Esophagus muscularis mucosa (tissue), 4 donors: ENCODE results near the gene UGT1A10. TPM values are rescaled to one million over a fixed set of nuclear protein-coding genes. Genes with fewer than 3 reads are reported as not detected.

Experiments
- DNase-seq: peaks from one replicate; pipeline ENCODE4 v3.0.0-alpha.2; 2017; ENCODE audit errors: extremely low spot score
- H3K27ac ChIP-seq, 4 donors: fragments of 200-600 bp; sonication (generic); replicated peaks in 1 of 4; 1 replicate in 3 of 4; 2 replicates in 1 of 4; pipeline ENCODE4 v1.5.1; 2016 to 2019; ENCODE audit warnings: mild to moderate bottlenecking in 1 of 4
- H3K27me3 ChIP-seq, 4 donors: fragments of 200-600 bp; sonication (generic); one replicate each; pipeline versions ENCODE4 v1.5.1 to v1.6.0; 2016 to 2019
- H3K36me3 ChIP-seq, 4 donors: fragments of 200-600 bp; sonication (generic); one replicate each; pipeline ENCODE4 v1.5.1; 2016 to 2019
- H3K4me1 ChIP-seq, 4 donors: fragments of 200-600 bp; sonication (generic); one replicate each; pipeline ENCODE4 v1.5.1; 2016 to 2019
- H3K4me3 ChIP-seq, 4 donors: fragments of 200-600 bp; sonication (generic); 1 replicate in 2 of 4; 2 replicates in 2 of 4; pipeline ENCODE4 v1.5.1; 2016 to 2019; ENCODE audit warnings: mild to moderate bottlenecking in 4 of 4, moderate library complexity in 1 of 4
- H3K9me3 ChIP-seq, 4 donors: fragments of 200-600 bp; sonication (generic); 1 replicate in 3 of 4; 2 replicates in 1 of 4; pipeline ENCODE4 v1.5.1; 2016 to 2019
- CTCF ChIP-seq, 3 experiments: fragments of 200-600 bp in 2 of 3; fragments of 450-650 bp in 1 of 3; sonication (generic) in 2 of 3; IDR thresholded peaks; one replicate each; pipeline ENCODE4 v1.5.1; 2017 to 2019; ENCODE audit warnings: antibody characterized with exemption in 3 of 3, mild to moderate bottlenecking in 2 of 3, moderate library complexity in 1 of 3
- EP300 ChIP-seq: sonication (generic); formaldehyde crosslinking; IDR thresholded peaks from one replicate; pipeline ENCODE4 v1.6.1; 2017; ENCODE audit warnings: antibody characterized with exemption
- POLR2A ChIP-seq: fragments of 450-650 bp; IDR thresholded peaks from one replicate; pipeline ENCODE4 v1.6.1; 2017; ENCODE audit warnings: antibody characterized with exemption, moderate library complexity, mild to moderate bottlenecking, low read depth
- POLR2AphosphoS5 ChIP-seq, 2 donors: sonication (generic); formaldehyde crosslinking; IDR thresholded peaks; one replicate each; pipeline ENCODE4 v1.6.1; 2017; ENCODE audit warnings: antibody characterized with exemption in 2 of 2
- WGBS: methylation state at CpG from one replicate; pipeline ENCODE4 v1.1.5; 2018; 5-methylcytosine and 5-hydroxymethylcytosine counted together
- intact Hi-C: fragments of 100-400 bp; cut with DNase I; formaldehyde crosslinking; loops from one replicate; pipeline ENCODE4 v1.15.1; 2023
- total RNA-seq, 4 donors: library from RNA; depleted of rRNA; stranded (reverse); fragments of >200 nt; gene quantifications; one replicate each; pipeline versions ENCODE4 v1.1.0 to v1.2.1, GENCODE V29; 2016

Gene UGT1A10
- total RNA-seq, 4 donors from 2014 or later = not detected

DNA sequence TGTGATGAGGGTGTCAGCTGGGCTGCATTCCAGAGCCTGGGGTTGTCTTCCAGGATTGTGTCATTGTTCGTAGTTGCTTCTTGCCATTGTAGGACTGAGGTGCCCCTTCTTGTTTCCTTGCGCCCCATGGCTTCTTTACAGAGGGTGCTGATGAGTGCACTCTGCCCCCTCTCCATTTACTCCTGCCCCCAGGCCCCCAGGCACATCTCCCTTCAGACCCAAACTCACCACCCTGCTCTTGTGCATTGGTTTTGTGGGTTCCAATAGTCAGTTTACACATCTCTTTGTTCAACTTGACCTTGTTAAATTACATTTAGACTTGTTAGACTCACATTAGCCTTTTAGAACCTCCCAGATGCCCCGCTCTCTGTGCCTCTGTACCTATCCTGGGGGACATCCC lies 184.9 kb downstream of the UGT1A10 start:
- Histone ChIP-seq H3K27ac (no peak overlapping the region), H3K9me3 (no peaks in the 10 kb centered on the region), H3K27me3 (peaks cover 0 to 5% (median 0%) of the 10 kb centered on the region in 4 donors), H3K4me1 (no peaks in the 10 kb centered on the region), H3K4me3 (no peak overlapping the region), H3K36me3 (no peaks in the 10 kb centered on the region)
- TF ChIP-seq POLR2AphosphoS5 (IDR thresholded peaks at IDR 0.05) = no peak
- no peak for TF ChIP-seq POLR2A
- no peak for TF ChIP-seq CTCF (IDR thresholded peaks at IDR 0.05)
- no peak for TF ChIP-seq EP300
- intact Hi-C loops = no loop called here
- DNase-seq = no peak
- WGBS = 92% methylated on average over 3 of the region's 3 CpGs

DNA sequence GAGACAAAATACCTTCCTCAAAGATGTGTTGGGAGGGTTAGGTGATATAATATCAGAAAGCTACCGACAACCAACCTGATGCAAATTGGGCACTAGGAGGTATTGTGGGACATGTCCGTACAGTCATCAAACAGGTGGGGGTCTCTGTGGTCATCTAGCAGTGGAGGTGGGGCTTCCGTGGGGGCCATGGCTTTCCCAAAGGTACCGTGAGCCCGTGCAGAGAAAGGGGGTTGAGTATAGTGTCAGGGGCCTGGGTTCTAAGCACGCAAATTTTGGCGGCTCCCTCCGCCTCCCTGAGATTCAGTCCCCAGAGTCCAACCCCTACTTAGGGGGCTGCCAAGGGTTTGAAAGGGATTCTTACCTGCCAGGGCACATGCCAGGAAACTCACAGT lies 185.5 kb downstream of the UGT1A10 start:
- H3K9me3 ChIP-seq = no peaks in the 10 kb centered on the region
- DNase-seq = no peak
- no CpG with 5 or more reads among the region's 8 CpGs for WGBS
- no peaks in the 10 kb centered on the region for H3K36me3 ChIP-seq
- no peaks in the 10 kb centered on the region for H3K4me1 ChIP-seq
- intact Hi-C loops = no loop called here
- peaks cover 0 to 5% (median 0%) of the 10 kb centered on the region in 4 donors for H3K27me3 ChIP-seq
- H3K27ac ChIP-seq = no peak overlapping the region
- TF ChIP-seq CTCF (IDR thresholded peaks at IDR 0.05) (no peak), EP300 (no peak), POLR2A (no peak), POLR2AphosphoS5 (IDR thresholded peaks at IDR 0.05) (no peak)
- H3K4me3 ChIP-seq = no peak overlapping the region

- Histone ChIP-seq H3K4me1 (no peaks in the 10 kb centered on the region), H3K4me3 (no peak overlapping the region), H3K27ac (no peak overlapping the region), H3K36me3 (no peaks in the 10 kb centered on the region), H3K9me3 (no peaks in the 10 kb centered on the region), H3K27me3 (peaks cover 0 to 5% (median 0%) of the 10 kb centered on the region in 4 donors)
- no peak for TF ChIP-seq POLR2A
- no peak for TF ChIP-seq POLR2AphosphoS5 (IDR thresholded peaks at IDR 0.05)
- 85% methylated on average over 14 of the region's 21 CpGs for WGBS
- no peak for DNase-seq
- intact Hi-C loops = no loop called here
Measured at GRCh38 chr2:233822101-233822771, 186.0 kb downstream of the UGT1A10 start.

Other genes with a start within 250 kb of the UGT1A10 start
- gene USP40, start 69.7 kb upstream of the UGT1A10 start, total RNA-seq = 10 to 100 TPM; 12.3 to 23.3 (median 20.1) TPM
- not detected for gene UGT1A8, start 18.8 kb upstream of the UGT1A10 start, total RNA-seq
- gene UGT1A9, start 35.5 kb downstream of the UGT1A10 start, total RNA-seq = not detected
- under 1 TPM in 1 of 4 donors, not detected in 3; 0.42 TPM for gene UGT1A7, start 45.5 kb downstream of the UGT1A10 start, total RNA-seq
- not detected for gene UGT1A6, start 56.4 kb downstream of the UGT1A10 start, total RNA-seq
- gene UGT1A5, start 76.5 kb downstream of the UGT1A10 start, total RNA-seq = not detected
- not detected for gene UGT1A4, start 82.3 kb downstream of the UGT1A10 start, total RNA-seq
- not detected for gene UGT1A3, start 92.6 kb downstream of the UGT1A10 start, total RNA-seq
- gene UGT1A1, start 123.8 kb downstream of the UGT1A10 start, total RNA-seq = not detected
- not detected for gene MROH2A, start 141.9 kb downstream of the UGT1A10 start, total RNA-seq
- under 1 TPM in 3 of 4 donors, not detected in 1; under 0.01 to 0.23 (median 0.19) TPM for gene HJURP, start 218.1 kb downstream of the UGT1A10 start, total RNA-seq